Motor neuron (in vitro differentiated cells): ENCODE measurements around the gene VSIR. TPM values are rescaled to one million over a fixed set of nuclear protein-coding genes. Genes with fewer than 3 reads are reported as not detected.
A peak's percentile ranks its signal among the peaks of the same experiment; 100 is the strongest.

ENCODE experiments used
- ATAC-seq, 8 experiments: fragments of 200-7000 bp; cut with Tn5 transposase; replicated peaks in 6 of 8; 2 replicates each; pipeline ENCODE4 v1.8.0; 2021; ENCODE audit warnings: mild to moderate bottlenecking in 8 of 8, moderate library complexity in 8 of 8
- H3K27ac ChIP-seq, 2 donors: fragments of 250-450 bp; sonication (Bioruptor Pico); 2 replicates each; pipeline ENCODE4 v1.9.0; 2021; ENCODE audit warnings: antibody characterized with exemption in 2 of 2, mild to moderate bottlenecking in 2 of 2, moderate library complexity in 1 of 2
- H3K4me1 ChIP-seq, 2 donors: fragments of 250-450 bp; sonication (Bioruptor Pico); replicated peaks in 1 of 2; 2 replicates each; pipeline ENCODE4 v1.6.1; 2021; ENCODE audit warnings: antibody characterized with exemption in 2 of 2, mild to moderate bottlenecking in 2 of 2, moderate library complexity in 1 of 2
- H3K4me3 ChIP-seq, 5 donors: fragments of 250-450 bp; sonication (Bioruptor Pico); 2 replicates each; pipeline ENCODE4 v1.9.0; 2021; ENCODE audit warnings: antibody characterized with exemption in 5 of 5, mild to moderate bottlenecking in 5 of 5, moderate library complexity in 4 of 5
- WGBS, 10 experiments: fragments of 450-650 bp; shearing (Covaris generic); methylation state at CpG; one replicate each; pipeline ENCODE4 v1.0.0; 2022; 5-methylcytosine and 5-hydroxymethylcytosine counted together
- in situ Hi-C, 9 experiments: fragments of 400-800 bp; cut with MboI; loops; one replicate each; pipeline ENCODE4 v1.15.0; 2021; ENCODE audit warnings: low sequenced_read_pairs in 9 of 9, low pct_unique_long_range_greater_than_20kb in 2 of 9; ENCODE audit not compliant: unreplicated experiment in 9 of 9
- total RNA-seq, 8 experiments: library from RNA; unstranded; fragments of 300-600 nt; gene quantifications; 2 replicates each; pipeline versions ENCODE4 v1.2.3 to v1.2.4, GENCODE V29; 2022

The VSIR gene
- total RNA-seq, 8 experiments from 2014 or later: 0.05 to 35.2 (median 2.2) TPM

DNA sequence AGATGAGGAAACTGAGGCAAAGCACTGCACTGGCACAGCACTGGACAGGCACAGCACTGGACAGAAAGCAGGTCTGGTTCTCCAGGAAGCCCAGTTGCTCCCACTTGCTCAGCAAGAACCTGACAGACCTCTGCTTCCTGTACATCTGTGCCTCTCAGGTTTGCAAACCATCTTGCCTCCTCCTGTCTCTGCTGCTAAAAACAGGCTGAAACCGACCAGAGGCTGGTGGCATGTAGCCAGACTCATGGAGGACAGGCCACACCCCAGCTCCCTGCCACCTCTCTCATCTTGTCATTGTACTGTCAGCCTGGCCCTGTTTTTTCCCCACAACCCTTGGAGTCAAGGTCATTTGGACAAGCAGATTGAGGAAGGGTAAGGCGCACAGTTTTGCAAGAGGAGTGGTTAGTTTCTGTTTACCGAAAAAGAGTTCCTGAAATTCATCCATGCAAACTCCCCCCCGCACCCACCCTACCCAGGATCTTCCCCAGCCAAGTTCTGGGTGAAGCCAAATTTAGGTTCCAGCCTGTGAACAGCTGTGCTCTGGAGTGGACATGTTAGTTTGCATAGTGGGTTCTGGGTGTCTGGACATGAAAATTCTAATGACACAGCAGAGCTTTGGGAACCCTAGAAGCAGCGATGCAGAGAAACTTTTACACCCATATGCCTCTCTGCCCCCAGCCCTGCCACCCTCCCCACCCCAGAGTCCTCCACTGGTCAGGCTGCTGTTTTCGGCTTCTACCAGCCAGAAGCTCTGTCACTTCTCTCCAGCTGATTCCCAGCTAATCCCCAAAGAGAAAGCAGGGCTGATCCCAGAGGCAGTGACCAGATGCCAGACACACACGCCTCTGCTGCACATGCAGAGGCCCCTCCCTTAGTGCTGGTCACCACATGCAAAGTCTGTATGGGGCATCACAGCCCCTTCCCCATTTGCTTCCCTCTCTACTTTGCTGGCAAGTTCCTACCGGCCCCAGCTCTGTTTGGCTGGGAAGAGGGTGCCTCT is 45.3 kb downstream of the VSIR start:
- peak in 6 of 8 experiments; percentile 28 to 63 (median 40) for ATAC-seq
- peak overlapping the region in 1 of 2 donors; percentile 17 for H3K27ac ChIP-seq
- WGBS, 10 experiments: 0 to 100% (median 85%) methylated on average over 1 to 5 of the region's 8 CpGs; no CpG with 5 or more reads in 5 of the 10 experiments
- H3K4me3 ChIP-seq: no peak overlapping the region
- in situ Hi-C loops: no loop called here
- peaks cover 35 to 45% of the 10 kb centered on the region in 2 donors for H3K4me1 ChIP-seq

DNA sequence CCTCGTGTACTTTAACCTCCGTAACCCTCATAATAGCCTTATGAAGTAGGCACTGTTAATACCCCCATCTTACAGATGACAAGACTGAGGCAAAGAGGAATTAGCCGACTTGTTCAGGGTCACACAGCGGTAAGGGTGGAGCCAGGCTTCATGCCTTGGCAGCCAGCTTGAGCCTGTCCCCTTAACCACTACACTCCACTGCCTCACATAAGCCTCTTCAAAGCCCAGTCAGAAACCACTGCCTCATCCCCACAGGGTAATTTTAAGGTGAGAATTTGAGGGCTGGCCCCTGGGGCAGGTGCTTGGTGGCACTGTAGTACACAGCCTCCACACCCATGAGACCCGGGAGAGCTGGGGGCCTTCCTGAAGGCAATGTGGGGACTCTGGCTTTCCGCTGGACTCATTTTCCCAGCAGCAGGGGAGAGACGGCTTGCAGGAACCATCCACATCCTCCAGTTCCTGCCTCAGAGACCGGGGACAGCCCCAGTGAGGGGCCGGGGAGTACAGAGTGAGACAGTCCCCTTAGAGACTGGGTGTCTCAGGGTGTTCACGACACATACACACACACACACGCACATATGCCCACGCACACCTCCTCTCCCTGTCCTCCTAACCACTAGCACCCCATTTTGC is 46.1 kb downstream of the VSIR start:
- Histone ChIP-seq H3K4me1 (peaks cover 35 to 45% of the 10 kb centered on the region in 2 donors), H3K27ac (peak overlapping the region in 1 of 2 donors; percentile 17), H3K4me3 (no peak overlapping the region)
- in situ Hi-C loops: no loop called here
- ATAC-seq: no peak
- WGBS, 10 experiments: 72 to 100% (median 89%) methylated on average over 1 to 4 of the region's 12 CpGs; no CpG with 5 or more reads in 4 of the 10 experiments

DNA sequence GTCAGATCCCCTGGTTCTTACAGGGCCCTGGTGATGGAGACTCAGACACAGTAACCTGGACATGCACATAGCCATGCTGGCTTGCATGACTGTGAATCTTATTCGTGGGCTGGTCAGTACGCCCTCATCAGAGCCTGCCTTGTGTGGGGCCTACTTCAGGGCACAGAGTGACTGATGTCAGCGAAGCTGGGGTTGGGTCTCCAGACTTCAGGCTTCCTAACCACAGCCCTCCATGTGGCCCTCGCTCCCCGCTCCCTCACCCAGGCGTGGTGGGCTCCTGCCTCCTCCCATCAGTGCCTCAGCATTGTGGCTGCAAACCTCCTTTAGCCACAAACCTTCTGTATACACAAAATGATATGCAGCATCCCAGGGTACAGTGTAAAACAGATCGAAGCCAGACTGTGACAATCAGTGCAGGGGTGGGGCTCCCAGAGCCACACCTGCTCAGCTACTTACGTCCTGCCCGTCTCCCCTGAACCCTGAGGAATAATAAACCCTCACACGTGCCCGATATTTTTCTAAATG is 46.7 kb downstream of the VSIR start:
- in situ Hi-C loops: no loop called here
- WGBS, 10 experiments: 48 to 100% (median 93%) methylated on average over 1 to 6 of the region's 11 CpGs; no CpG with 5 or more reads in 4 of the 10 experiments
- H3K4me1 ChIP-seq: peaks cover 35 to 45% of the 10 kb centered on the region in 2 donors

DNA sequence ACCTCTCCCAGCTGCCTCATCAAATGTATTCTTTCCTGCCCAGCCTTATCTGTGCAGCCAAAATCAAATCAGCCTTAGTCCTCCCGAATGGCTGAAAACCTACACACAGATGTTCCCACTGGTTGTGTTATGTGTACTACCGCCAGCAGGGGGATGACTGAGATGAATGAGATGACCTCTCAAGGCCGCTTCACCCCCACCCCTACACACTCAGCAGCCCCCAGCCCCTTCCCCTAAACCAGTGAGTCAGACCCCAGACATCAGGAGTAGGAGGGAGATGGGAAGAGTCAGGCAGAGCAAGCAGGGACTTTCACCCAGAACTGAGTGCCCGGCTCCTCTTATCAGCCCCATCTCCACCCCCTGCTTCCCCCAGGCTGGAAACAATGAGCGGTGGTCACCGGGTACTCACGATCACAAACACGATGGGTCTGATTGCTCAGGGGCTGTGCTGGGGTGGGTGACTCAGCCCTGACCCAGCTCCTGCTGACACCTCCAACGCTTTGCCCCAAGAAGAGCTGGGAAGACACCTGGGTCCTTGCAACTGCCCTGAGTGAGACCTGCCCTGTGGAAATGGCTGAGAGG is 47.2 kb downstream of the VSIR start:
- H3K4me3 ChIP-seq: no peak overlapping the region
- no peak overlapping the region for H3K27ac ChIP-seq
- WGBS, 10 experiments: 0 to 80% (median 56%) methylated on average over 1 to 4 of the region's 9 CpGs; no CpG with 5 or more reads in 6 of the 10 experiments
- in situ Hi-C loops: no loop called here
- H3K4me1 ChIP-seq: peaks cover 35 to 45% of the 10 kb centered on the region in 2 donors
- peak in 6 of 8 experiments; percentile 2 to 73 (median 56) for ATAC-seq

More for the DNA sequence above, 46.7 kb downstream of the VSIR start:
- no peak overlapping the region for H3K27ac ChIP-seq
- peak in 6 of 8 experiments; percentile 8 to 61 (median 44) for ATAC-seq
- H3K4me3 ChIP-seq: no peak overlapping the region

DNA sequence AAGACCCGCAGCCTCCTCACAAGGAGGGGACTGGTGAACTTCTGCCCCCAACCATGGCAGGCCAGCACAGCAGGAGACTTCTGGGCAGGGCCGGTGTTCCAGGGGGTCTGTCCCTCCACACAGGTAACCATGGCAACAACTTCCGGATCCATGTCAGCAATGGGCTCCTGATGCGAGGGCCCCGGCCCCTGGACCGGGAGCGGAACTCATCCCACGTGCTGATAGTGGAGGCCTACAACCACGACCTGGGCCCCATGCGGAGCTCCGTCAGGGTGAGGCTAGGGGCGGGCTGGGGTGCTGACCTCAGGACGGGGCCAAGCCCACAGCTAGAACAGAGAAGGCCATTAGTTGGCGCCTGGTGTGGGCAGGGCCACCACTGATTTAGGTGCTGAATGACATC is 48.1 kb downstream of the VSIR start:
- no peak overlapping the region for H3K27ac ChIP-seq
- in situ Hi-C loops: no loop called here
- ATAC-seq: no peak
- H3K4me3 ChIP-seq: no peak overlapping the region
- H3K4me1 ChIP-seq: peaks cover 38 to 52% of the 10 kb centered on the region in 2 donors
- 40 to 100% (median 57%) methylated on average over 1 to 3 of the region's 14 CpGs; no CpG with 5 or more reads in 7 of the 10 experiments for WGBS, 10 experiments

DNA sequence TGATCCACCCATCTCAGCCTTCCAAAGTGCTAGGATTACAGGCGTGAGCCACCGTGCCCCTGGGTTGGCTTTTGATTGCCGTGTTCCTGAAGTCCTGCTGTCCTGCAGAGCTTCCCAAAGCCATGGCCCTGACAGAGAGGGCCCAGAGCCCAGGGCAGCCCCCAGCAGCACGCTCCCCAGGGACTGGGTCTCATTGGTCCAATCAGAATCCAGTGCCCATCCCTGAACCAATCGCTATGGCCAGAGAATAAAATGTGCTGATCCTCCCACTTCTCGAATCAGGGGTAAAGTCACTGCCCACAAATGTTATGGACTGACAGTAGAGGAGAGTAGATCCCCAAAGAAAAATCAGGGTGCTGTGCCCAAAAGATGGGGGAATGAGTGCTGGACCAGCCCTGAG is 48.8 kb downstream of the VSIR start:
- no peak overlapping the region for H3K4me3 ChIP-seq

DNA sequence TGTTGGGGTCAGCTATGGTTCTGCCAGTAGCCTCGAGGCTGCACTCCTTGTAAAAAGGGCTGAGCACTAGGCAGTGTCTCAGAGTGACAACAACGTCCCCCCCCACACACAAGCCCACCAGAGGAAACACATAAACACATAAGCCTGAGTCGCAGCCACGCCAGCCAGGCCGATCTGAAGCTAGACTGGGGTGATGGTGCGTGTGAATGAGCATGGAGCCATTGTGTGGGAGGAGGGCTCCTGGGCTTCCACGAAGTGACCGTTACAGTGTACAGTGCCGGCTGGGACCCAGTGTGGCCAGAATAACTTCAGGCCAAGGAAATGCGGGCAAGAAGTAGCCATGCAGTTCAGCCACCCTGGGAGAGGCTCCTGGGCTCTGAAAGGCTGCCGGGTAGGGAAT is 50.0 kb downstream of the VSIR start:
- ATAC-seq: no peak
- in situ Hi-C loops: loop anchor here in 7 of 9 experiments (25.0 kb wide), 2 partner anchors 336 to 411 kb away; partner anchors contain the start of genes CDH23 (in 5 of the 7) and SLC29A3 (in 4 of the 7)
- 80 to 96% (median 87%) methylated on average over 1 to 5 of the region's 11 CpGs; no CpG with 5 or more reads in 6 of the 10 experiments for WGBS, 10 experiments

More for the DNA sequence above, 48.8 kb downstream of the VSIR start:
- 80 to 100% (median 100%) methylated on average over 1 to 2 of the region's 6 CpGs; no CpG with 5 or more reads in 6 of the 10 experiments for WGBS, 10 experiments
- Histone ChIP-seq H3K4me1 (peaks cover 44 to 58% of the 10 kb centered on the region in 2 donors), H3K27ac (no peak overlapping the region)
- in situ Hi-C loops: loop anchor here in 7 of 9 experiments (25.0 kb wide), 2 partner anchors 337 to 412 kb away; partner anchors contain the start of genes CDH23 (in 5 of the 7) and SLC29A3 (in 4 of the 7)
- ATAC-seq: no peak

DNA sequence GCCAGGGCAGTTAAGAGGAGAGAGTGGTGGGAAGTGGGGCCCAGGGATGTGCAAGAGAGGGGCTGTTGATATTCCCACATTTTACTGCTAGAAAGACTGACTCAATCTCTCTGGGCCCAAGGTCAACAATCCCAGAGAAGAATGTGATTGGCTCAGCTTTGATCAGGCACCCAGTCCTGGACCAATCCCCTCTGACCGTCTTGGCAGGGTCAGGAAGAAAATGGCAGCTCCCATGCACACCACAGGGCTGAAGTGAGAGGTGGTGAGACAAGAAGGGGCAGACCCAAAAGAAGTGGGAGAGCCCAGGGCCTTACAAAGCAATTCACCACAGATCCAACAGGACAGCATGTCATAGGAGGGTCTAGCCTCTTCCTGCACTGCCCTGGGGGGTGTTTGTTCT is 50.5 kb downstream of the VSIR start:
- in situ Hi-C loops: loop anchor here in 7 of 9 experiments (25.0 kb wide), 2 partner anchors 336 to 411 kb away; partner anchors contain the start of genes CDH23 (in 5 of the 7) and SLC29A3 (in 4 of the 7)
- peaks cover 36 to 50% of the 10 kb centered on the region in 2 donors for H3K4me1 ChIP-seq
- ATAC-seq: no peak
- H3K27ac ChIP-seq: no peak overlapping the region
- H3K4me3 ChIP-seq: no peak overlapping the region
- whole genome bisulfite sequencing, 10 experiments: 0% methylated on average over 1 of the region's 1 CpG; no CpG with 5 or more reads in 8 of the 10 experiments

More for the DNA sequence above, 50.0 kb downstream of the VSIR start:
- Histone ChIP-seq H3K4me3 (no peak overlapping the region), H3K27ac (no peak overlapping the region), H3K4me1 (peaks cover 38 to 55% of the 10 kb centered on the region in 2 donors)

DNA sequence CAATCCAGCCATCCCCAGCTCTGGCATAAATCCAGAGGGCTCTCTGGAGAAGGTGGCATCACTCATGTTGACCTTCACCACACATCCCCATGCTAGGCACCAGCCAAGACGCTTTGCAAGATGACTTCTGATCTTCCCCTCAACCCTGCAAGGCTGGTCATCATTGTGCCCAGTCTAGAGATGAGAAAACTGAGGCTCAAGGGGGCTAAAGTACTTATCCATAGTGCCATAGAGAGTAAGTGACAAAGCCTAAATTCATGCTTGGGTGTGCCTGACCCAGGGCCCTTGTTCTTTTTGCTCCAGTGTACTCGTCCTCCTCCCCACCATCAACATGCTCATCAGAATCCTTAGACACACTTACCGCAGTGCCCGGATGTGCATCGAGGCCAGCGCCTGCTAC is 52.0 kb downstream of the VSIR start:
- ATAC-seq: no peak
- Histone ChIP-seq H3K27ac (no peak overlapping the region), H3K4me3 (no peak overlapping the region), H3K4me1 (peaks cover 27 to 38% of the 10 kb centered on the region in 2 donors)
- 60 to 100% (median 68%) methylated on average over 1 to 5 of the region's 6 CpGs; no CpG with 5 or more reads in 6 of the 10 experiments for WGBS, 10 experiments
- in situ Hi-C loops: loop anchor here in 7 of 9 experiments (25.0 kb wide), 2 partner anchors 334 to 409 kb away; partner anchors contain the start of genes CDH23 (in 5 of the 7) and SLC29A3 (in 4 of the 7)

DNA sequence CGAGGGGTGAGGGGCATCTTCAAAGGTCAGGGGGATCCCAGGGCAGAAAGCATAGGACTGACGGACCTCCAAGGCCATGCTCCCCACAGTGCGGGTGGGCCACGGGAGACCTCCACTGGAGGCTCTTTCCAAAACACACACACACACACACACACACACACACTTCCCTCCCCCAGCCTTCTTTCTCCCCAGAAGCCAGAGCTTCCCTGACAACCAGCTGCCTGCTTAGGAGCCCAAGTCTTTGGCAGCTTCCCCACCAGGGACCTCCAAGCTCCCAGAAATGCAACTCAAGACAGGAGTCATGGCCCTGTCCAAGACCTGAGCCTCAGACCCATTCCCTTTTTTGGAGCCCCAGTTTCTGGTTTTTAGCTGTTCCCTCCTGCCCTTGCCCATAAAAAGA is 53.0 kb downstream of the VSIR start:
- in situ Hi-C loops: loop anchor here in 7 of 9 experiments (25.0 kb wide), 2 partner anchors 333 to 408 kb away; partner anchors contain the start of genes CDH23 (in 5 of the 7) and SLC29A3 (in 4 of the 7)
- Histone ChIP-seq H3K4me3 (no peak overlapping the region), H3K4me1 (peaks cover 20 to 28% of the 10 kb centered on the region in 2 donors), H3K27ac (peak overlapping the region in 1 of 2 donors; percentile 47)
- 100% methylated on average over 1 of the region's 4 CpGs; no CpG with 5 or more reads in 9 of the 10 experiments for WGBS, 10 experiments
- ATAC-seq: peak in 4 of 8 experiments; percentile 12 to 49 (median 35)

DNA sequence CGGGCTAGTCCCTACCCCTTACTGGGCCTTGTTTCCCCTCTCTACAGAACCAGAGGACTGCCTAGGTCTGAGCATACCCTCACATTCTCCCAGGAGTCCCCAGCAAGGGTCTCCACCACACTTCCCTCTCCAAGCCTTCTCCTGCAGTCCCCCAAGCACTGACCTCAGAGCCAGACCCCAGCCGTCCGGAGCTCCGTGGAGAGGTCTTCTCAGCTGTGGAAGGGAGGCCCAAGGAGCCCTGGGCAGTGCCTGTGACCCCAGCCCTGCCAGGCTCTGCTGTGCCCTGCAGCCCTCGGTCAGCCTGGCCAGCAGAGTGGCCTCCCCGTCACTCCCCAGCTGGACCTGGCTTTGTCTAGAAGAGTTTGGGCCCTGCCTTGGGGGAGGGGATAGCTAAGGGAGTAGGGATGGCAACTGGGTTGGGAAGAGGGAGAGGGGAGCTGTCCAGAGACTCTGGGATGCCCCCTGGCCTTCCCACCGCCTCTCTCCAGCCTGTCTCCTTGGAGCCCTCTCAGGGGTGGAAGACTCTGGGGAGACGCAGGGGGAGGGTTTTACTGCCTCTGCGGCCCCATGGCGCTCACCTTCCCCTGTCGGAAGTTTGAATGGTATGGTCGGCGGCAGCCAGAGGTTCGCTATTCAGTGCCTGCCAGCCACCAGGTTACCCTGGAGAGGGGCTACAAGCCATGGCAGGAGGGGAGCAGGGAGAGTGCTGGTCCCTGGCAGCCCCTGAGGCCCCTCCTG is 53.7 kb downstream of the VSIR start, which contains the start of gene C10orf105:
Gene C10orf105 (minus strand): TSS at position 315 of the 738 bp plus-strand sequence. CDS start 3,441 bp downstream, outside the sequence.
- Histone ChIP-seq H3K4me1 (peaks cover 14 to 21% of the 10 kb centered on the region in 2 donors), H3K4me3 (no peak within 1 kb of the TSS), H3K27ac (peak within 1 kb of the TSS in 1 of 2 donors; percentile 47)
- WGBS, 10 experiments: 40 to 100% (median 85%) methylated on average over 1 to 5 of the region's 14 CpGs; no CpG with 5 or more reads in 7 of the 10 experiments
- peak in 5 of 8 experiments; percentile 90 to 93 (median 92) for ATAC-seq
- in situ Hi-C loops: loop anchor here in 7 of 9 experiments (25.0 kb wide), 2 partner anchors 332 to 407 kb away; partner anchors contain the start of genes CDH23 (in 5 of the 7) and SLC29A3 (in 4 of the 7)
